ENCODE data around the gene CARHSP1. TPM values are rescaled to one million over a fixed set of nuclear protein-coding genes. Genes with fewer than 3 reads are reported as not detected.

CARHSP1 gene
- total RNA-seq, 4 donors from 2014 or later, result 47.3 to 75.6 (median 63.8) TPM

DNA sequence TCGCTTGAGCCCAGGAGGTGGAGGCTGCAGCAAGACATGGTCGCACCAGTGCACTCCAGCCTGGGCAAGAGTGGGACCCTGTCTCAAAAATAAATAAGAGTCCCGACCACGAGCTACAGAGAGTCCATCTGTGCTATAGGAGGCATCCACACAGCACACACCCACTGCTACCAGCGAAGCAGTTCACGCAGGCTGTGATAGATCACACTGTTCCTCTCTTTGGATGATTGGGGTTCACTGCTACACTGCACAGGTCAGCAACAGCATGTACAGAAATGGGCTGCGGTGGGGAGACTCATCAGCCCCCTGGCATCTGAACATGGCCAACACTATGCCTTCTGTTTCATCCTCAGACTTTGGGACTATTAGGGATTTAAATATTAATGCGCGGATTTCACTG, 37.4 kb downstream of the CARHSP1 start:
- TF ChIP-seq, protein P1, sequence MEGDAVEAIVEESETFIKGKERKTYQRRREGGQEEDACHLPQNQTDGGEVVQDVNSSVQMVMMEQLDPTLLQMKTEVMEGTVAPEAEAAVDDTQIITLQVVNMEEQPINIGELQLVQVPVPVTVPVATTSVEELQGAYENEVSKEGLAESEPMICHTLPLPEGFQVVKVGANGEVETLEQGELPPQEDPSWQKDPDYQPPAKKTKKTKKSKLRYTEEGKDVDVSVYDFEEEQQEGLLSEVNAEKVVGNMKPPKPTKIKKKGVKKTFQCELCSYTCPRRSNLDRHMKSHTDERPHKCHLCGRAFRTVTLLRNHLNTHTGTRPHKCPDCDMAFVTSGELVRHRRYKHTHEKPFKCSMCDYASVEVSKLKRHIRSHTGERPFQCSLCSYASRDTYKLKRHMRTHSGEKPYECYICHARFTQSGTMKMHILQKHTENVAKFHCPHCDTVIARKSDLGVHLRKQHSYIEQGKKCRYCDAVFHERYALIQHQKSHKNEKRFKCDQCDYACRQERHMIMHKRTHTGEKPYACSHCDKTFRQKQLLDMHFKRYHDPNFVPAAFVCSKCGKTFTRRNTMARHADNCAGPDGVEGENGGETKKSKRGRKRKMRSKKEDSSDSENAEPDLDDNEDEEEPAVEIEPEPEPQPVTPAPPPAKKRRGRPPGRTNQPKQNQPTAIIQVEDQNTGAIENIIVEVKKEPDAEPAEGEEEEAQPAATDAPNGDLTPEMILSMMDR (IDR thresholded peaks at IDR 0.05; ENCODE audit: low read depth), result no peak

DNA sequence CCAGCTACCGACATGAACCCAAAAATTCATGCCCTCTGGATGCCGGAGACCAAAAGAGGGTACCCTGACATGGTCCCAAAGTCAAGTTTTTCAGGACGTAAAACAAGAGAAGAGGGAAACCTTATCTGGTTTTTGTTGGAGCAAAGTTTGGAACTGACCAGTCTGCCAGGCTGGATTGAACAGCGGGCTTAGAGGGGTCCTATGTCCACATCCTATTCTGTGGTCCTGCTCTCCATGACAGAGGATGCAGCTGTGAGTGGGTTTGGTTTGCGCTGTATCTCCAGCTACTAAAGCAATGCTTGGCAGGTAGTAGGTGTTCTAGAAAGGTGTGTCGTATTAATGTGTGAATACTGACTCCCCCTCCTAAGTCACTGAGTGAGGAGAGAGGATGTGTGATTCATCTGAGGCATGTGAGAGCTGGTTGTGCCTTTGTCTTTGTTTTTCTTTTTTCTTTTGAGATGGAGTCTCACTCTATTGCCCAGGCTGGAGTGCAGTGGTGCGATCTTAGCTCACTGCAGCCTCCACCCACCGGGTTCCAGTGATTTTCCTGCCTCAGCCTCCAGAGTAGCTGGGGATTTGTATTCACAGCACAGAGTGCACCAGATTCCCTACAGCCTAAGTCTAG, 40.2 kb downstream of the CARHSP1 start:
- TF ChIP-seq, protein P1 (IDR thresholded peaks at IDR 0.05; ENCODE audit: low read depth), result no peak

DNA sequence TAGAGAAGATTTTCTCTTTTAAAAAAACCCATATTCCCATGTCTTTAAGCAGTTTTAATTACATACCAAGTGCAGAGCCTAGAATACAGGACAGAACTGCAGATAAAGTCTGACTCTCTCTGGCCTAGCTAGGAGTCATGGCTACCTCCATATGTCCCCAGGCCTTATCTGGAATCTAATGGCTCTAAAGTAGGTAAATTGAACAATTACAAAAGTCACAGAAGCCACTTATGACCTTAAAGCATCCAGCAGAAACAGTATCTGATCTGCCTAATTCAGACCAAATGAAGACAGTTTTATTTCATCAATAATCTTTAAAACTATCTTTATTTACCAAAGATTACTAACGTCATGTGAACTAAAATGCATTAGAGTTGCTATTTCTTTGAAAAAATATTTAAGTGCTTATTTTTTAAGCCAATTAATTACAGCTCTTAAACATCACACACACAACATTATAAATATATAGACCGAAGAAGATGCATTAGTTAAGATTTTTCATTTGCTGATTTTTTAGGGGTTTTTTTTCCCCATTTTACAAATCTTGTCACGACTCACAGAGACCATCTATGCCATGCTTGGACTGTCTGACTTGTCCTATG, 42.4 kb downstream of the CARHSP1 start:
- TF ChIP-seq, protein P1 (IDR thresholded peaks at IDR 0.05; ENCODE audit: low read depth), result no peak

DNA sequence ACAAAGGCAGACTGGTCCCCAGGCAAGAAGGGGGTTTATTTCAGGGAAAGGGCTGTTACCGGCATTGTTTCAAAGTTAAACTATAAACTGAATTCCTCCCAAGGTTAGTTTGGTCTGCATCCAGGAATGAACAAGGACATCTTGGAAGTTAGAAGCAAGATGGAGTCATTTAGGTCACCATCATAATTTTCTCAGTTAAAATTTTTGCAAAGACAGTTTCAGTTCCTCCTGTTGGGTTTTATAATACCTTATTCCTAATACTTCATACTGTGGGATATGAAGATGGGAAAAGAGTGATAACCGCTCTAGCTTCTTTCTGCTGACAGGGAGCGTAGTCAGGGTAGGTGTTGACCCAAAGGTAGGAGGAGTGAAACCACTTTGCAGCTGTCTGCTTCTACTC, 46.4 kb downstream of the CARHSP1 start:
- TF ChIP-seq, protein P1 (IDR thresholded peaks at IDR 0.05; ENCODE audit: low read depth), result no peak

DNA sequence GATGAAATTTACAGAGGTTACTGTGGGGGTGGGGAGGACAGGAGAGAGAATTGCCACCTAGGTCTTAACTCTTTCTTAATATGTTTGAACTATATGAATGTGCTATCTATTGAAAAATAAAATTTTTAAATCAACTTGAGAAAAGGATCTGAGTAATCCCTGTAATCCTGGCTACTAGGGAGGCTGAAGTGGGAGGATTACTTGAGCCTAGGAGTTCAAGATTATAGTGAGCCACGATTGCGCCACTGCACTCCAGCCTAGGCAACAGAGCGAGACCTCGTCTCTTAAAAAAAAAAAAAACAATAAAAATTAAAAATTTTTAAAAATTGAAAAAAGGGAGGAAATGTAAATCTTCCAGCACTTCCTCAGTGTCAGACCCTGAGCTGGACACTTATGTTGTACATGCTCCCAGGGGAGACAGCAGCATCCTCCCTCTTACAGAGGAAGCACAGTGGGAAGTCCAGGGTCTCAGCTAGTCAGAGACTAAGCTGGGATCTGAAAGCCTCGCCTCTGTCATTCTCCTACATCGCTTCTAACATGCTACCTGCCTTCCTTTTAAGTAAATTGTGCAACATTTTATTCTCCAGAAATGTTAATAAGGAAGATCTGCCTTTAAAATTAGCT, 49.3 kb downstream of the CARHSP1 start:
- TF ChIP-seq, protein P1 (IDR thresholded peaks at IDR 0.05; ENCODE audit: low read depth), result no peak

DNA sequence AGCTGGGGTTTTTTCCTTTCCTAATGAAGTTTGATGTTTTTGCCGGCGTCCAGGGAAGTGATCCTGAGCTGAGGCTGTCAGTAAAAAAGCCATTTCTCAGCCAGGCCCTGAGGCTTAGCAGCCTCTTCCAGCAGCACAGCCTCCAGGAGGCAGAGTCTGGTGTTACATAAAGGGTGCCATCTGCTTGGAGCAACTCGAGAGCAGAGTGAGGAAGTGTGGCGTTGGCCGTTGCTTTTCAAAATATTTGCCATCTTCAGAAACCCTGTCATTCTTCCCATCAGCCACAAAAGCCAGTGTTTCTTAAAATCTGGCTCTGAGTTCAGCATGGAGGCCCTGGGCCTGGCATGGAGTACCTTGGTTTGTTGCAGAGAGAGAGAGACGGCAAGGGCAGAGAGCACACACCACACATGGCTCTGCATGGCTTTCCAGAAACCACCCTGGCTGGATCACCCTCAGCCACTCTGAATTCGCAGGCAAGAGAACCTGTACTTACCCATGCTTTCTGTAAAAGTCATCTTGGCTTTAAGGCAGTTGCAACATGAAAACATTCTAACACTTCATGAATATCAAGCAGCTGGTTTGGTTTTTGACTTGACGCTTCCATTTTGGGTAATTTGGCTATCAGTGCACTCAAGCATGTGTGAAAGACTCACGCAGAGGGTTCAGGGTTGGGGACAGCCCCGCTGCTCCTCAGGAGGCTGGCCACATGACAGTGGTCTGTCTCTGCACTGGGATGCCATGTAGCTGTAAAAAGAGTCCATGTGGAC, 50.1 kb downstream of the CARHSP1 start:
- TF ChIP-seq, protein P1 (IDR thresholded peaks at IDR 0.05; ENCODE audit: low read depth), result no peak
